HG03457 (cell line): ENCODE data around the gene ITGB6.

Experiments used
- ATAC-seq: cut with Tn5 transposase; IDR thresholded peaks from one replicate; pipeline ENCODE4 v1.9.1; 2021; ENCODE audit warnings: moderate number of reproducible peaks; ENCODE audit not compliant: unreplicated experiment

The ITGB6 gene

GRCh38 chr2:160096409-160096808 lies 103.7 kb downstream of the ITGB6 start:
- peak; percentile 88 for ATAC-seq

GRCh38 chr2:160092445-160092844 lies 107.6 kb downstream of the ITGB6 start:
- ATAC-seq = no peak

- no peak for ATAC-seq
These were observed 108.7 kb downstream of the ITGB6 start for GRCh38 chr2:160091381-160091780.

- ATAC-seq = no peak
These were observed 112.0 kb downstream of the ITGB6 start for GRCh38 chr2:160087854-160088745.

- no peak for ATAC-seq
These were observed 114.4 kb downstream of the ITGB6 start for GRCh38 chr2:160085662-160086061.

GRCh38 chr2:160077912-160078810 lies 121.9 kb downstream of the ITGB6 start:
- no peak for ATAC-seq

- ATAC-seq = no peak
These were observed 123.2 kb downstream of the ITGB6 start for GRCh38 chr2:160076914-160077313.

- ATAC-seq = no peak
These were observed 123.8 kb downstream of the ITGB6 start for GRCh38 chr2:160076241-160076640.

- no peak for ATAC-seq
These were observed 124.9 kb downstream of the ITGB6 start for GRCh38 chr2:160075171-160075570.

- ATAC-seq = no peak
These were observed 126.7 kb downstream of the ITGB6 start for GRCh38 chr2:160073284-160073888.

GRCh38 chr2:160068906-160069305 lies 131.2 kb downstream of the ITGB6 start:
- no peak for ATAC-seq

GRCh38 chr2:160064916-160065315 lies 135.2 kb downstream of the ITGB6 start:
- no peak for ATAC-seq

GRCh38 chr2:160063879-160064612 lies 136.0 kb downstream of the ITGB6 start:
- ATAC-seq = no peak

GRCh38 chr2:160063271-160063670 lies 136.8 kb downstream of the ITGB6 start:
- no peak for ATAC-seq

- ATAC-seq = no peak
These were observed 137.6 kb downstream of the ITGB6 start, which contains the start of gene PLA2R1 for GRCh38 chr2:160062292-160063005. PLA2R1 (minus strand) TSS chr2:160062615; CDS start chr2:160062403, 212 bp downstream.

- no peak for ATAC-seq
These were observed 138.2 kb downstream of the ITGB6 start for GRCh38 chr2:160061944-160062291.

- ATAC-seq = no peak
These were observed 138.5 kb downstream of the ITGB6 start for GRCh38 chr2:160061533-160061932.

GRCh38 chr2:160060297-160060696 lies 139.8 kb downstream of the ITGB6 start:
- no peak for ATAC-seq

- ATAC-seq = no peak
These were observed 142.7 kb downstream of the ITGB6 start for GRCh38 chr2:160057356-160057755.

GRCh38 chr2:160055726-160056108 lies 144.4 kb downstream of the ITGB6 start:
- ATAC-seq = no peak
